Peyer's patch (tissue), 4 donors: ENCODE results near the gene MAGEA11. TPM values are rescaled to one million over a fixed set of nuclear protein-coding genes. Genes with fewer than 3 reads are reported as not detected.
"Not testable (repeated sequence)": the region's sequence is repeated elsewhere in the genome, so short reads cannot be mapped to it uniquely, and the experiment has no call there.

ENCODE experiments used
- DNase-seq, 3 donors: peaks; one replicate each; pipeline ENCODE4 v3.0.0-alpha.2; 2017 to 2019
- H3K27ac ChIP-seq, 4 donors: fragments of 200-600 bp; sonication (generic); one replicate each; pipeline ENCODE4 v1.5.1; 2016 to 2019
- H3K27me3 ChIP-seq, 2 donors: fragments of 200-600 bp; sonication (generic); one replicate each; pipeline ENCODE4 v1.5.1; 2019
- H3K36me3 ChIP-seq, 3 donors: fragments of 200-600 bp; sonication (generic); one replicate each; pipeline ENCODE4 v1.5.1; 2016 to 2019
- H3K4me1 ChIP-seq, 4 donors: fragments of 200-600 bp; sonication (generic); one replicate each; pipeline ENCODE4 v1.5.1; 2016 to 2019
- H3K4me3 ChIP-seq, 4 donors: fragments of 200-600 bp; sonication (generic); 1 replicate in 3 of 4; 2 replicates in 1 of 4; pipeline ENCODE4 v1.5.1; 2016 to 2019; ENCODE audit warnings: mild to moderate bottlenecking in 1 of 4
- H3K9me3 ChIP-seq, 4 donors: fragments of 200-600 bp; sonication (generic); one replicate each; pipeline ENCODE4 v1.5.1; 2016 to 2019; ENCODE audit warnings: mild to moderate bottlenecking in 1 of 4
- CTCF ChIP-seq, 6 experiments: fragments of 450-650 bp in 4 of 6; fragments of 200-600 bp in 2 of 6; sonication (generic) in 1 of 6; IDR thresholded peaks; one replicate each; pipeline ENCODE4 v1.5.1; 2017 to 2019; ENCODE audit warnings: antibody characterized with exemption in 6 of 6, mild to moderate bottlenecking in 3 of 6, moderate library complexity in 1 of 6
- POLR2A ChIP-seq, 2 donors: fragments of 450-650 bp; IDR thresholded peaks; one replicate each; pipeline ENCODE4 v1.5.1; 2017; ENCODE audit warnings: antibody characterized with exemption in 2 of 2, mild to moderate bottlenecking in 2 of 2, moderate library complexity in 2 of 2
- total RNA-seq, 4 donors: library from RNA; depleted of rRNA; stranded (reverse); fragments of >200 nt; gene quantifications; one replicate each; pipeline ENCODE4 v1.1.0, GENCODE V29; 2016

MAGEA11 gene
- total RNA-seq, 4 donors from 2014 or later, result not detected

- TF ChIP-seq CTCF (IDR thresholded peaks at IDR 0.05) (no peak), POLR2A (IDR thresholded peaks at IDR 0.05) (no peak)
- no peaks in the 10 kb centered on the region for H3K9me3 ChIP-seq
- no peak for DNase-seq
- no peaks in the 10 kb centered on the region for H3K27me3 ChIP-seq
- no peak overlapping the region for H3K27ac ChIP-seq
- no peaks in the 10 kb centered on the region for H3K36me3 ChIP-seq
- H3K4me1 ChIP-seq, result no peaks in the 10 kb centered on the region
- H3K4me3 ChIP-seq, result no peak overlapping the region
These were observed 4.8 kb downstream of the MAGEA11 start for GRCh38 chrX:149716632-149717031.

- no peaks in the 10 kb centered on the region for H3K4me1 ChIP-seq
- no peaks in the 10 kb centered on the region for H3K27me3 ChIP-seq
- no peaks in the 10 kb centered on the region for H3K9me3 ChIP-seq
- no peaks in the 10 kb centered on the region for H3K36me3 ChIP-seq
- no peak overlapping the region for H3K27ac ChIP-seq
- no peak for DNase-seq
- TF ChIP-seq CTCF (IDR thresholded peaks at IDR 0.05), result no peak
- no peak for TF ChIP-seq POLR2A (IDR thresholded peaks at IDR 0.05)
- H3K4me3 ChIP-seq, result no peak overlapping the region
These were observed 5.9 kb downstream of the MAGEA11 start for GRCh38 chrX:149717803-149718202.

GRCh38 chrX:149718757-149719156 is 6.9 kb downstream of the MAGEA11 start:
- H3K9me3 ChIP-seq, result no peaks in the 10 kb centered on the region
- no peak overlapping the region for H3K4me3 ChIP-seq
- no peaks in the 10 kb centered on the region for H3K27me3 ChIP-seq
- H3K4me1 ChIP-seq, result no peaks in the 10 kb centered on the region
- H3K36me3 ChIP-seq, result no peaks in the 10 kb centered on the region
- no peak for TF ChIP-seq POLR2A (IDR thresholded peaks at IDR 0.05)
- TF ChIP-seq CTCF (IDR thresholded peaks at IDR 0.05), result no peak
- H3K27ac ChIP-seq, result no peak overlapping the region
- DNase-seq, result no peak

- TF ChIP-seq POLR2A (IDR thresholded peaks at IDR 0.05) (no peak), CTCF (IDR thresholded peaks at IDR 0.05) (no peak)
- Histone ChIP-seq H3K27ac (no peak overlapping the region), H3K27me3 (no peaks in the 10 kb centered on the region), H3K9me3 (no peaks in the 10 kb centered on the region), H3K4me1 (no peaks in the 10 kb centered on the region), H3K36me3 (no peaks in the 10 kb centered on the region), H3K4me3 (no peak overlapping the region)
- no peak for DNase-seq
These were observed 8.3 kb downstream of the MAGEA11 start for GRCh38 chrX:149720021-149720689.

GRCh38 chrX:149721241-149721640 is 9.4 kb downstream of the MAGEA11 start:
- H3K4me3 ChIP-seq, DNase-seq: not testable (repeated sequence)

GRCh38 chrX:149721778-149722177 is 9.9 kb downstream of the MAGEA11 start:
- Histone ChIP-seq H3K27me3 (no peaks in the 10 kb centered on the region), H3K4me3 (no peak overlapping the region), H3K4me1 (no peaks in the 10 kb centered on the region), H3K9me3 (no peaks in the 10 kb centered on the region), H3K27ac (no peak overlapping the region), H3K36me3 (no peaks in the 10 kb centered on the region)
- TF ChIP-seq CTCF (IDR thresholded peaks at IDR 0.05), result no peak
- TF ChIP-seq POLR2A (IDR thresholded peaks at IDR 0.05), result no peak
- DNase-seq, result no peak

More at GRCh38 chrX:149721241-149721640, 9.4 kb downstream of the MAGEA11 start:
- H3K4me1 ChIP-seq, H3K27me3 ChIP-seq, H3K9me3 ChIP-seq, H3K36me3 ChIP-seq, H3K27ac ChIP-seq: not testable (repeated sequence)

GRCh38 chrX:149723583-149724118 is 11.8 kb downstream of the MAGEA11 start:
- not testable (repeated sequence) for H3K27me3 ChIP-seq, H3K4me3 ChIP-seq, H3K9me3 ChIP-seq, H3K36me3 ChIP-seq, DNase-seq, H3K27ac ChIP-seq, H3K4me1 ChIP-seq

- H3K27me3 ChIP-seq, result not testable (repeated sequence)
These were observed 15.4 kb downstream of the MAGEA11 start for GRCh38 chrX:149727308-149727707.

GRCh38 chrX:149742269-149742668 is 30.4 kb downstream of the MAGEA11 start:
- not testable (repeated sequence) for H3K4me3 ChIP-seq

More at GRCh38 chrX:149727308-149727707, 15.4 kb downstream of the MAGEA11 start:
- H3K9me3 ChIP-seq, H3K27ac ChIP-seq, H3K4me3 ChIP-seq, H3K36me3 ChIP-seq, DNase-seq, H3K4me1 ChIP-seq: not testable (repeated sequence)

More at GRCh38 chrX:149742269-149742668, 30.4 kb downstream of the MAGEA11 start:
- H3K27ac ChIP-seq, H3K4me1 ChIP-seq, H3K27me3 ChIP-seq, H3K36me3 ChIP-seq, H3K9me3 ChIP-seq, DNase-seq: not testable (repeated sequence)
